Smooth muscle cell (in vitro differentiated cells): ENCODE measurements around the gene MCU. TPM values are rescaled to one million over a fixed set of nuclear protein-coding genes. Genes with fewer than 3 reads are reported as not detected.
A peak's percentile ranks its signal among the peaks of the same experiment; 100 is the strongest.

Experiments
- DNase-seq: peaks from one replicate; lab custom pipeline; 2025; ENCODE audit not compliant: unreplicated experiment; lab: John Stamatoyannopoulos, UW
- H2AFZ ChIP-seq: fragments of 200-600 bp; sonication (generic); 2 replicates; pipeline ENCODE4 v1.6.0; 2016; ENCODE audit warnings: antibody characterized with exemption, low read depth, mild to moderate bottlenecking
- H3F3A ChIP-seq: fragments of 200-600 bp; sonication (generic); 2 replicates; pipeline ENCODE4 v1.6.0; 2017; ENCODE audit warnings: antibody characterized with exemption, low read depth
- H3K27ac ChIP-seq: fragments of 200-600 bp; sonication (generic); 2 replicates; pipeline ENCODE4 v1.5.1; 2016; ENCODE audit warnings: low read depth, mild to moderate bottlenecking
- H3K27me3 ChIP-seq: fragments of 200-600 bp; sonication (generic); 2 replicates; pipeline ENCODE4 v1.6.1; 2016; ENCODE audit warnings: low read depth, mild to moderate bottlenecking
- H3K36me3 ChIP-seq: fragments of 200-600 bp; sonication (generic); 2 replicates; pipeline ENCODE4 v1.5.1; 2016; ENCODE audit warnings: low read depth
- H3K4me1 ChIP-seq: fragments of 200-600 bp; sonication (generic); 2 replicates; pipeline ENCODE4 v1.5.1; 2016; ENCODE audit warnings: low read depth
- H3K4me2 ChIP-seq: fragments of 200-600 bp; sonication (generic); 2 replicates; pipeline ENCODE4 v1.6.0; 2016; ENCODE audit warnings: mild to moderate bottlenecking
- H3K4me3 ChIP-seq: fragments of 200-600 bp; sonication (generic); 2 replicates; pipeline ENCODE4 v1.5.1; 2016; ENCODE audit warnings: mild to moderate bottlenecking
- H3K79me2 ChIP-seq: fragments of 200-600 bp; sonication (generic); 2 replicates; pipeline ENCODE4 v1.6.0; 2016; ENCODE audit warnings: low read depth, mild to moderate bottlenecking
- H3K9ac ChIP-seq: fragments of 200-600 bp; sonication (generic); 2 replicates; pipeline ENCODE4 v1.6.0; 2016; ENCODE audit warnings: low read depth
- H3K9me3 ChIP-seq: fragments of 200-600 bp; sonication (generic); replicated peaks from 2 replicates; pipeline ENCODE4 v1.5.1; 2016; ENCODE audit warnings: low read depth
- H4K20me1 ChIP-seq: fragments of 200-600 bp; sonication (generic); 2 replicates; pipeline ENCODE4 v1.6.0; 2016; ENCODE audit warnings: low read depth
- CTCF ChIP-seq: fragments of 200-600 bp; sonication (generic); IDR thresholded peaks from 2 replicates; pipeline ENCODE4 v1.5.1; 2017; ENCODE audit warnings: borderline replicate concordance, mild to moderate bottlenecking, antibody characterized with exemption; ENCODE audit not compliant: insufficient read depth, poor library complexity, severe bottlenecking
- WGBS: methylation state at CpG from one replicate; pipeline ENCODE4 v1.1.7; 2016; ENCODE audit warnings: low lambda C conversion rate; 5-methylcytosine and 5-hydroxymethylcytosine counted together
- polyA plus RNA-seq: library from polyadenylated mRNA; unstranded; fragments of >200 nt; fragmentation: Nextera tagmentation; extraction: Ambion mirVana; gene quantifications from 2 replicates; pipeline ENCODE4 v1.2.1, GENCODE V29; 2016
- total RNA-seq: library from RNA; depleted of rRNA; stranded (reverse); fragments of >200 nt; gene quantifications from 2 replicates; pipeline ENCODE4 v1.2.3, GENCODE V29; 2014

Gene MCU
- total and polyA plus RNA-seq, 2 experiments from 2014 or later: 15.4 to 30.4 TPM

DNA sequence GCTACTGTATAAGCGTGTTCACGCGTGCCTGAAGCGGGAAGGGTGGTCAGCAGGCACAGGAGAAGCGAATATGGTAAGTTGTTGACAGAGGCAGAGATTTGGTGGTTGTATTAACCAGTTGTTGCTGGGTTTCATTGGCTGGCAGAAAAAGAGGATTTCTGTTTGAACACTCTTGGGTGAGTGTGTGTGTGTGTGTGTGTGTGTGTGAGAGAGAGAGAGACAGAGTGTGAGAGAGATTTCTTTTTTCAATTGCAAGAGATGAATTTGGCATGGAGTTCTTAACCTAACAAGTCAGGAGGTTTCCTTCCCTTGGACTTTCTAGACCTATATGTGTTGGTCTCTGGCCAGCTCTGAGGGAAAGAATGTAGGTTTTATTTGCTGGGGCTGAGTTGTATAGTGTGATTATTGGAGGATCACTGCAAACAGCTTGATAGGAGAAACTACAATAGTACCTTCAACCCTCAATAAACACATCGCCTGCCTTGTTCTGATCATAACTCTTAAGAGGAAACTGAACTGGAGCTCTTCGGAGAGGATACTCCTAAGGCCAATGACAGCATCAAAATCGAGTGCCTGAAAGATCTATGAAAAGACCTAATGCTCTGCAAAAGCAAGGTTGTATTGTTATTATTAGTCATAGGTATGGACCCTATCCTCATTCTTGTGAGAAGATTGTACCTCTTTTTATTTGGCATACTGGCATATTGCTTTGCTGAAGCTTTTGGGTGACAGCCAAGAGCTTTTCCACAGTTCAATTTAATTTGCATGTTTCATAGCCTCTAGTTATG, 1.2 kb downstream of the MCU start:
- DNase-seq: no peak
- Histone ChIP-seq H3K27ac (no peak overlapping the region), H4K20me1 (peaks cover 44% of the 10 kb centered on the region), H2AFZ (peak overlapping the region; percentile 65), H3K27me3 (no peaks in the 10 kb centered on the region), H3K79me2 (peaks cover 52% of the 10 kb centered on the region), H3K9me3 (no peaks in the 10 kb centered on the region), H3F3A (no peaks in the 10 kb centered on the region), H3K4me1 (peaks cover 4% of the 10 kb centered on the region), H3K4me2 (peak overlapping the region; percentile 99), H3K4me3 (peak overlapping the region; percentile 77), H3K9ac (peak overlapping the region; percentile 55), H3K36me3 (no peaks in the 10 kb centered on the region)
- TF ChIP-seq CTCF: no peak
- WGBS: 18% methylated on average over 8 of the region's 8 CpGs

DNA sequence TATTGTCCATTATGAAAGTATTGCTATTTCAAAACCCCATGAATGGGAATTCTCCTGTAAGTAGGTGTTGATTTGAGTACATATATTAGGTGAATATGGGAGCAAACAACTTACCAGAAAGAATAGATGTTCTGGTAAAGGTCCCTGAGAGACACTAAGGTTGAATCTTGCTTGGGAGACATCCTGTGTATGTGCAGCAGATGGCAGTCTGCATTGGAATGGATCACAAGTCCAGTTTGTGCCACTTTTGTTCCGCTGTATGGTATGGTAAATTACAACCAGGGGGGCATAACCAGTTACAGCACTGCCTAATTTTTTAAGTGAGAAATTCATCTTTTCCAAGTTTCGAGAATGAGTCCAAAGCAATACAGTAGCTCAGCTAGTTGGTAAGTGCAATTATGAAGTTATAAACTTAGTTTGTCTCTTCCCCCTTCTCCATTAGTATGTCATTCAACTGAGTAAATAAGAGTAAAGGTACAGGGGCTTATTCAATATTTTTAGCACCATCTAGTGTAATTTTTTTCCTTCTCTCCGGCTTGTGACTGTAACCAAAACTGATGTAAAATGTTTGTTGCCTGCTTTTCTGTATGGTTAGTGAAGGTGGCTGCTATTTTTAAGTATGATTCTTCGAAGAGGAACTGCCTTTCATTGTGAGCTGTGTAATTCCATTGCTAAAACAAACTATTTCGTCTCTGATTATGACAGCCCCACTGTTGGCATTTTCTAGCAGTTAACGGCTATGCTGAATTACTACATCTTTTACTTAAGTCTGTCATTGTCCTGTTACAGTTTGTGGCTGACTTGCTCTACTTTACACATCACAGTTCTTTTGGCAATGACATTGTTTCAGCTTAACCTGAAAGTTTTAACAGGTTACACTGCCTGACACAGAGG, 2.8 kb downstream of the MCU start:
- WGBS: 82% methylated on average over 6 of the region's 6 CpGs
- H3K36me3 ChIP-seq: no peaks in the 10 kb centered on the region
- peak overlapping the region; percentile 13 for H3K4me2 ChIP-seq
- H3F3A ChIP-seq: no peaks in the 10 kb centered on the region
- H3K27me3 ChIP-seq: no peaks in the 10 kb centered on the region
- no peak overlapping the region for H2AFZ ChIP-seq
- peaks cover 68% of the 10 kb centered on the region for H3K79me2 ChIP-seq
- H3K4me3 ChIP-seq: no peak overlapping the region
- H3K9me3 ChIP-seq: no peaks in the 10 kb centered on the region
- peaks cover 4% of the 10 kb centered on the region for H3K4me1 ChIP-seq
- H3K27ac ChIP-seq: no peak overlapping the region
- no peak for DNase-seq
- no peak overlapping the region for H3K9ac ChIP-seq
- no peak for TF ChIP-seq CTCF
- H4K20me1 ChIP-seq: peaks cover 56% of the 10 kb centered on the region

- Histone ChIP-seq H2AFZ (no peak overlapping the region), H3K9me3 (no peaks in the 10 kb centered on the region), H3K79me2 (peaks cover 73% of the 10 kb centered on the region), H3K4me2 (peak overlapping the region; percentile 10), H3K4me3 (no peak overlapping the region), H3K27ac (no peak overlapping the region), H3K9ac (no peak overlapping the region), H4K20me1 (peaks cover 56% of the 10 kb centered on the region), H3K27me3 (no peaks in the 10 kb centered on the region), H3F3A (no peaks in the 10 kb centered on the region), H3K36me3 (no peaks in the 10 kb centered on the region), H3K4me1 (peaks cover 4% of the 10 kb centered on the region)
- no peak for DNase-seq
- 79% methylated on average over 3 of the region's 3 CpGs for WGBS
- no peak for TF ChIP-seq CTCF
Observed at GRCh38 chr10:72695496-72695895, 3.6 kb downstream of the MCU start.
